Smooth muscle cell (in vitro differentiated cells): ENCODE data around the gene GPR25. TPM values are rescaled to one million over a fixed set of nuclear protein-coding genes. Genes with fewer than 3 reads are reported as not detected.

Experiments used
- DNase-seq: peaks from one replicate; lab custom pipeline; 2025; ENCODE audit not compliant: unreplicated experiment; lab: John Stamatoyannopoulos, UW
- H2AFZ ChIP-seq: fragments of 200-600 bp; sonication (generic); 2 replicates; pipeline ENCODE4 v1.6.0; 2016; ENCODE audit warnings: antibody characterized with exemption, low read depth, mild to moderate bottlenecking
- H3F3A ChIP-seq: fragments of 200-600 bp; sonication (generic); 2 replicates; pipeline ENCODE4 v1.6.0; 2017; ENCODE audit warnings: antibody characterized with exemption, low read depth
- H3K27ac ChIP-seq: fragments of 200-600 bp; sonication (generic); 2 replicates; pipeline ENCODE4 v1.5.1; 2016; ENCODE audit warnings: low read depth, mild to moderate bottlenecking
- H3K27me3 ChIP-seq: fragments of 200-600 bp; sonication (generic); 2 replicates; pipeline ENCODE4 v1.6.1; 2016; ENCODE audit warnings: low read depth, mild to moderate bottlenecking
- H3K36me3 ChIP-seq: fragments of 200-600 bp; sonication (generic); 2 replicates; pipeline ENCODE4 v1.5.1; 2016; ENCODE audit warnings: low read depth
- H3K4me1 ChIP-seq: fragments of 200-600 bp; sonication (generic); 2 replicates; pipeline ENCODE4 v1.5.1; 2016; ENCODE audit warnings: low read depth
- H3K4me2 ChIP-seq: fragments of 200-600 bp; sonication (generic); 2 replicates; pipeline ENCODE4 v1.6.0; 2016; ENCODE audit warnings: mild to moderate bottlenecking
- H3K4me3 ChIP-seq: fragments of 200-600 bp; sonication (generic); 2 replicates; pipeline ENCODE4 v1.5.1; 2016; ENCODE audit warnings: mild to moderate bottlenecking
- H3K79me2 ChIP-seq: fragments of 200-600 bp; sonication (generic); 2 replicates; pipeline ENCODE4 v1.6.0; 2016; ENCODE audit warnings: low read depth, mild to moderate bottlenecking
- H3K9ac ChIP-seq: fragments of 200-600 bp; sonication (generic); 2 replicates; pipeline ENCODE4 v1.6.0; 2016; ENCODE audit warnings: low read depth
- H3K9me3 ChIP-seq: fragments of 200-600 bp; sonication (generic); replicated peaks from 2 replicates; pipeline ENCODE4 v1.5.1; 2016; ENCODE audit warnings: low read depth
- H4K20me1 ChIP-seq: fragments of 200-600 bp; sonication (generic); 2 replicates; pipeline ENCODE4 v1.6.0; 2016; ENCODE audit warnings: low read depth
- WGBS: methylation state at CpG from one replicate; pipeline ENCODE4 v1.1.7; 2016; ENCODE audit warnings: low lambda C conversion rate; 5-methylcytosine and 5-hydroxymethylcytosine counted together
- polyA plus RNA-seq: library from polyadenylated mRNA; unstranded; fragments of >200 nt; fragmentation: Nextera tagmentation; extraction: Ambion mirVana; gene quantifications from 2 replicates; pipeline ENCODE4 v1.2.1, GENCODE V29; 2016
- total RNA-seq: library from RNA; depleted of rRNA; stranded (reverse); fragments of >200 nt; gene quantifications from 2 replicates; pipeline ENCODE4 v1.2.3, GENCODE V29; 2014
- TF ChIP-seq, protein P1 (sequence below): fragments of 200-600 bp; sonication (generic); IDR thresholded peaks from 2 replicates; pipeline ENCODE4 v1.5.1; 2017; ENCODE audit warnings: borderline replicate concordance, mild to moderate bottlenecking, antibody characterized with exemption; ENCODE audit not compliant: insufficient read depth, poor library complexity, severe bottlenecking

The GPR25 gene
- total and polyA plus RNA-seq, 2 experiments from 2014 or later: not detected

GRCh38 chr1:200895443-200895789, 22.6 kb downstream of the GPR25 start:
- Histone ChIP-seq H3K4me1 (peaks cover 41% of the 10 kb centered on the region), H3F3A (peaks cover 8% of the 10 kb centered on the region), H3K36me3 (no peaks in the 10 kb centered on the region), H3K4me2 (peak overlapping the region; percentile 75), H3K9me3 (no peaks in the 10 kb centered on the region), H3K27ac (peak overlapping the region; percentile 79), H4K20me1 (peaks cover 16% of the 10 kb centered on the region), H3K79me2 (peaks cover 9% of the 10 kb centered on the region), H3K4me3 (peak overlapping the region; percentile 73), H2AFZ (no peak overlapping the region), H3K27me3 (no peaks in the 10 kb centered on the region), H3K9ac (peak overlapping the region; percentile 40)
- DNase-seq: no peak
- WGBS: 79% methylated on average over 8 of the region's 8 CpGs
- TF ChIP-seq, protein P1, sequence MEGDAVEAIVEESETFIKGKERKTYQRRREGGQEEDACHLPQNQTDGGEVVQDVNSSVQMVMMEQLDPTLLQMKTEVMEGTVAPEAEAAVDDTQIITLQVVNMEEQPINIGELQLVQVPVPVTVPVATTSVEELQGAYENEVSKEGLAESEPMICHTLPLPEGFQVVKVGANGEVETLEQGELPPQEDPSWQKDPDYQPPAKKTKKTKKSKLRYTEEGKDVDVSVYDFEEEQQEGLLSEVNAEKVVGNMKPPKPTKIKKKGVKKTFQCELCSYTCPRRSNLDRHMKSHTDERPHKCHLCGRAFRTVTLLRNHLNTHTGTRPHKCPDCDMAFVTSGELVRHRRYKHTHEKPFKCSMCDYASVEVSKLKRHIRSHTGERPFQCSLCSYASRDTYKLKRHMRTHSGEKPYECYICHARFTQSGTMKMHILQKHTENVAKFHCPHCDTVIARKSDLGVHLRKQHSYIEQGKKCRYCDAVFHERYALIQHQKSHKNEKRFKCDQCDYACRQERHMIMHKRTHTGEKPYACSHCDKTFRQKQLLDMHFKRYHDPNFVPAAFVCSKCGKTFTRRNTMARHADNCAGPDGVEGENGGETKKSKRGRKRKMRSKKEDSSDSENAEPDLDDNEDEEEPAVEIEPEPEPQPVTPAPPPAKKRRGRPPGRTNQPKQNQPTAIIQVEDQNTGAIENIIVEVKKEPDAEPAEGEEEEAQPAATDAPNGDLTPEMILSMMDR: no peak

- Histone ChIP-seq H3K9ac (peak overlapping the region; percentile 52), H3K4me1 (peaks cover 41% of the 10 kb centered on the region), H4K20me1 (peaks cover 16% of the 10 kb centered on the region), H3K27me3 (no peaks in the 10 kb centered on the region), H3K79me2 (peaks cover 9% of the 10 kb centered on the region), H3F3A (peaks cover 8% of the 10 kb centered on the region), H3K27ac (peak overlapping the region; percentile 79), H2AFZ (no peak overlapping the region), H3K4me2 (peak overlapping the region; percentile 75), H3K9me3 (no peaks in the 10 kb centered on the region), H3K36me3 (no peaks in the 10 kb centered on the region), H3K4me3 (peak overlapping the region; percentile 73)
- DNase-seq: no peak
- WGBS: 82% methylated on average over 9 of the region's 9 CpGs
- TF ChIP-seq, protein P1: no peak
These were observed 23.2 kb downstream of the GPR25 start for GRCh38 chr1:200895801-200896530.

- 50% methylated on average over 10 of the region's 10 CpGs for WGBS
- peak overlapping the region; percentile 52 for H3K9ac ChIP-seq
- H4K20me1 ChIP-seq: peaks cover 16% of the 10 kb centered on the region
- peak overlapping the region; percentile 73 for H3K4me3 ChIP-seq
- no peak overlapping the region for H2AFZ ChIP-seq
- peaks cover 41% of the 10 kb centered on the region for H3K4me1 ChIP-seq
- peaks cover 8% of the 10 kb centered on the region for H3F3A ChIP-seq
- no peaks in the 10 kb centered on the region for H3K27me3 ChIP-seq
- peak overlapping the region; percentile 75 for H3K4me2 ChIP-seq
- no peaks in the 10 kb centered on the region for H3K9me3 ChIP-seq
- H3K36me3 ChIP-seq: no peaks in the 10 kb centered on the region
- TF ChIP-seq, protein P1: no peak
- peaks cover 9% of the 10 kb centered on the region for H3K79me2 ChIP-seq
- H3K27ac ChIP-seq: peak overlapping the region; percentile 79
- no peak for DNase-seq
These were observed 23.9 kb downstream of the GPR25 start for GRCh38 chr1:200896531-200897196.
